ENCODE data around the gene USP35. TPM values are rescaled to one million over a fixed set of nuclear protein-coding genes. Genes with fewer than 3 reads are reported as not detected.

Gene USP35
- total RNA-seq, 1 experiment from 2014 or later, result 11.3 TPM

- H3K9me3 Mint-ChIP-seq (ENCODE audit: unreplicated experiment), result no peaks in the 10 kb centered on the region
- TF ChIP-seq, protein P1, sequence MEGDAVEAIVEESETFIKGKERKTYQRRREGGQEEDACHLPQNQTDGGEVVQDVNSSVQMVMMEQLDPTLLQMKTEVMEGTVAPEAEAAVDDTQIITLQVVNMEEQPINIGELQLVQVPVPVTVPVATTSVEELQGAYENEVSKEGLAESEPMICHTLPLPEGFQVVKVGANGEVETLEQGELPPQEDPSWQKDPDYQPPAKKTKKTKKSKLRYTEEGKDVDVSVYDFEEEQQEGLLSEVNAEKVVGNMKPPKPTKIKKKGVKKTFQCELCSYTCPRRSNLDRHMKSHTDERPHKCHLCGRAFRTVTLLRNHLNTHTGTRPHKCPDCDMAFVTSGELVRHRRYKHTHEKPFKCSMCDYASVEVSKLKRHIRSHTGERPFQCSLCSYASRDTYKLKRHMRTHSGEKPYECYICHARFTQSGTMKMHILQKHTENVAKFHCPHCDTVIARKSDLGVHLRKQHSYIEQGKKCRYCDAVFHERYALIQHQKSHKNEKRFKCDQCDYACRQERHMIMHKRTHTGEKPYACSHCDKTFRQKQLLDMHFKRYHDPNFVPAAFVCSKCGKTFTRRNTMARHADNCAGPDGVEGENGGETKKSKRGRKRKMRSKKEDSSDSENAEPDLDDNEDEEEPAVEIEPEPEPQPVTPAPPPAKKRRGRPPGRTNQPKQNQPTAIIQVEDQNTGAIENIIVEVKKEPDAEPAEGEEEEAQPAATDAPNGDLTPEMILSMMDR (IDR thresholded peaks at IDR 0.05; ENCODE audit: insufficient read depth in 1 of 2, low read depth in 1 of 2, low read length in 1 of 2, severe bottlenecking in 1 of 2, unreplicated experiment in 1 of 2), result no peak
- DNase-seq, result no peak
- CTCF ChIA-PET, result interaction anchor here (0.5 to 1.7 kb wide), 3 partner anchors 11 to 34 kb away, joined by 3 to 4 read pairs (median 4); no protein-coding TSS in a partner anchor
- no peak overlapping the region for H3K4me3 Mint-ChIP-seq (ENCODE audit: unreplicated experiment)
- H3K9me3 ChIP-seq, result no peaks in the 10 kb centered on the region
- H3K4me3 ChIP-seq (ENCODE audit: low read depth, low read length), result no peak overlapping the region
- 0 out of 2 replicates have a peak, but pooled peaks cover 2% of the 10 kb centered on the region for H3K4me1 ChIP-seq
- H3K4me1 Mint-ChIP-seq (ENCODE audit: low read depth, unreplicated experiment), result peaks cover 9% of the 10 kb centered on the region
- H3K36me3 Mint-ChIP-seq (ENCODE audit: insufficient read depth, unreplicated experiment), result peaks cover 29% of the 10 kb centered on the region
- H3K36me3 ChIP-seq (ENCODE audit: control insufficient read depth, insufficient read depth, low read length), result no peaks in the 10 kb centered on the region
- BruUV-seq (replicated peaks), result no TSS peak
- POLR2A ChIA-PET, result no interaction called here
- H3K27ac Mint-ChIP-seq (ENCODE audit: unreplicated experiment), result no peak overlapping the region
- H3K27me3 Mint-ChIP-seq (ENCODE audit: insufficient read depth, unreplicated experiment), result no peaks in the 10 kb centered on the region
- intact Hi-C loops (cut with micrococcal nuclease; ENCODE audit: unreplicated experiment), result no loop called here
- no peaks in the 10 kb centered on the region for H3K27me3 ChIP-seq (replicated peaks; ENCODE audit: control insufficient read depth, insufficient read depth, low read length)
Observed at GRCh38 chr11:78262238-78262637, 73.5 kb downstream of the USP35 start.

- Histone ChIP-seq H3K4me1 (no peaks in the 10 kb centered on the region), H3K36me3 (ENCODE audit: control insufficient read depth, insufficient read depth, low read length) (no peaks in the 10 kb centered on the region), H3K4me3 (ENCODE audit: low read depth, low read length) (no peak overlapping the region), H3K27me3 (replicated peaks; ENCODE audit: control insufficient read depth, insufficient read depth, low read length) (no peaks in the 10 kb centered on the region), H3K9me3 (no peaks in the 10 kb centered on the region)
- H3K4me3 Mint-ChIP-seq (ENCODE audit: unreplicated experiment), result no peak overlapping the region
- peaks cover 9% of the 10 kb centered on the region for H3K4me1 Mint-ChIP-seq (ENCODE audit: low read depth, unreplicated experiment)
- H3K36me3 Mint-ChIP-seq (ENCODE audit: insufficient read depth, unreplicated experiment), result peaks cover 30% of the 10 kb centered on the region
- DNase-seq, result no peak
- no peak overlapping the region for H3K27ac Mint-ChIP-seq (ENCODE audit: unreplicated experiment)
- ChIA-PET POLR2A (no interaction called here), CTCF (interaction anchor here (0.5 to 1.1 kb wide), 2 partner anchors 12 to 34 kb away, joined by 3 to 4 read pairs; no protein-coding TSS in a partner anchor)
- TF ChIP-seq, protein P1 (IDR thresholded peaks at IDR 0.05; ENCODE audit: insufficient read depth in 1 of 2, low read depth in 1 of 2, low read length in 1 of 2, severe bottlenecking in 1 of 2, unreplicated experiment in 1 of 2), result no peak
- BruUV-seq (replicated peaks), result no TSS peak
- intact Hi-C loops (cut with micrococcal nuclease; ENCODE audit: unreplicated experiment), result no loop called here
- H3K9me3 Mint-ChIP-seq (ENCODE audit: unreplicated experiment), result no peaks in the 10 kb centered on the region
- H3K27me3 Mint-ChIP-seq (ENCODE audit: insufficient read depth, unreplicated experiment), result no peaks in the 10 kb centered on the region
Observed at GRCh38 chr11:78262691-78263090, 74.0 kb downstream of the USP35 start.

Other genes starting within 250 kb of the USP35 start
- 86.7 and 88.7 TPM in 2 replicates for gene INTS4, start 194.3 kb upstream of the USP35 start, total RNA-seq (2022)
- 8.2 and 9.1 TPM in 2 replicates for gene KCTD14, start 165.6 kb upstream of the USP35 start, total RNA-seq (2022)
- gene THRSP, start 125.1 kb upstream of the USP35 start, total RNA-seq (2022), result 0.25 TPM in 1 of 2 replicates, not detected in the other
- gene NDUFC2, start 109.1 kb upstream of the USP35 start, total RNA-seq (2022), result 732 and 805 TPM in 2 replicates
- 188 and 191 TPM in 2 replicates for gene ALG8, start 49.3 kb upstream of the USP35 start, total RNA-seq (2022)
- 6.4 and 10.4 TPM in 2 replicates for gene KCTD21, start 293 bp upstream of the USP35 start, total RNA-seq (2022)
- 58.6 and 67.3 TPM in 2 replicates for gene GAB2, start 228.9 kb downstream of the USP35 start, total RNA-seq (2022)